Activated CD4-positive, alpha-beta T cell treated with anti-CD3 and anti-CD28 coated beads, Interleukin-2, amount 10 ng/mL, durations not matched to agents 24 days and 14 days (primary cell): ENCODE measurements around the gene GUCA1A. TPM values are rescaled to one million over a fixed set of nuclear protein-coding genes. Genes with fewer than 3 reads are reported as not detected.
"Not testable (repeated sequence)": the region's sequence is repeated elsewhere in the genome, so short reads cannot be mapped to it uniquely, and the experiment has no call there.

Source experiments
- DNase-seq: peaks from one replicate; pipeline ENCODE4 v3.0.0; 2022
- H3K27ac Mint-ChIP-seq: one replicate; pipeline ENCODE4 v1.8.0; 2022; ENCODE audit warnings: mild to moderate bottlenecking, mixed read lengths
- H3K27me3 Mint-ChIP-seq: one replicate; pipeline ENCODE4 v1.8.0; 2022; ENCODE audit warnings: mixed read lengths
- H3K36me3 Mint-ChIP-seq: one replicate; pipeline ENCODE4 v1.8.0; 2022; ENCODE audit warnings: low read depth, mild to moderate bottlenecking, mixed read lengths
- H3K4me1 Mint-ChIP-seq: one replicate; pipeline ENCODE4 v1.8.0; 2021; ENCODE audit warnings: mixed read lengths
- H3K4me3 Mint-ChIP-seq: one replicate; pipeline ENCODE4 v1.8.0; 2022; ENCODE audit warnings: mild to moderate bottlenecking, moderate library complexity, mixed read lengths
- H3K9me3 Mint-ChIP-seq: one replicate; pipeline ENCODE4 v1.8.0; 2021; ENCODE audit warnings: mixed read lengths
- intact Hi-C: fragments of 100-400 bp; cut with micrococcal nuclease; formaldehyde crosslinking; loops from one replicate; pipeline ENCODE4 v1.15.1; 2023
- total RNA-seq: library from RNA; stranded (reverse); gene quantifications from 2 replicates; pipeline ENCODE4 v1.2.3, GENCODE V29; 2022

GUCA1A gene
- total RNA-seq, 1 donor from 2014 or later = not detected

- no peaks in the 10 kb centered on the region for H3K36me3 Mint-ChIP-seq
- DNase-seq = no peak
- H3K4me3 Mint-ChIP-seq = no peak overlapping the region
- no peak overlapping the region for H3K27ac Mint-ChIP-seq
- H3K9me3 Mint-ChIP-seq = no peaks in the 10 kb centered on the region
- no peaks in the 10 kb centered on the region for H3K4me1 Mint-ChIP-seq
- H3K27me3 Mint-ChIP-seq = peaks cover 4% of the 10 kb centered on the region
- intact Hi-C loops = no loop called here
Observed at GRCh38 chr6:42154461-42155209, 18.5 kb upstream of the GUCA1A start.

- no peaks in the 10 kb centered on the region for H3K36me3 Mint-ChIP-seq
- intact Hi-C loops = no loop called here
- no peaks in the 10 kb centered on the region for H3K4me1 Mint-ChIP-seq
Observed at GRCh38 chr6:42155293-42155692, 17.9 kb upstream of the GUCA1A start.

GRCh38 chr6:42156638-42157037, 16.5 kb upstream of the GUCA1A start:
- Mint-ChIP-seq H3K4me3 (no peak overlapping the region), H3K4me1 (no peaks in the 10 kb centered on the region), H3K9me3 (no peaks in the 10 kb centered on the region), H3K27me3 (peaks cover 11% of the 10 kb centered on the region), H3K27ac (no peak overlapping the region), H3K36me3 (no peaks in the 10 kb centered on the region)
- intact Hi-C loops = no loop called here
- DNase-seq = no peak

More at GRCh38 chr6:42155293-42155692, 17.9 kb upstream of the GUCA1A start:
- H3K27me3 Mint-ChIP-seq = peaks cover 4% of the 10 kb centered on the region
- no peak for DNase-seq
- no peak overlapping the region for H3K27ac Mint-ChIP-seq
- no peak overlapping the region for H3K4me3 Mint-ChIP-seq
- H3K9me3 Mint-ChIP-seq = no peaks in the 10 kb centered on the region

GRCh38 chr6:42158011-42158410, 15.2 kb upstream of the GUCA1A start:
- H3K27me3 Mint-ChIP-seq = peaks cover 11% of the 10 kb centered on the region
- no peak for DNase-seq
- H3K4me3 Mint-ChIP-seq = no peak overlapping the region
- H3K27ac Mint-ChIP-seq = no peak overlapping the region
- H3K36me3 Mint-ChIP-seq = no peaks in the 10 kb centered on the region
- no peaks in the 10 kb centered on the region for H3K9me3 Mint-ChIP-seq
- no peaks in the 10 kb centered on the region for H3K4me1 Mint-ChIP-seq
- intact Hi-C loops = no loop called here

GRCh38 chr6:42158631-42159030, 14.5 kb upstream of the GUCA1A start:
- H3K4me1 Mint-ChIP-seq = no peaks in the 10 kb centered on the region
- H3K36me3 Mint-ChIP-seq = no peaks in the 10 kb centered on the region
- no peak for DNase-seq
- intact Hi-C loops = no loop called here
- no peak overlapping the region for H3K4me3 Mint-ChIP-seq
- H3K27me3 Mint-ChIP-seq = peaks cover 9% of the 10 kb centered on the region
- no peak overlapping the region for H3K27ac Mint-ChIP-seq
- no peaks in the 10 kb centered on the region for H3K9me3 Mint-ChIP-seq

GRCh38 chr6:42159431-42160024, 13.6 kb upstream of the GUCA1A start:
- Mint-ChIP-seq H3K4me3 (no peak overlapping the region), H3K4me1 (no peaks in the 10 kb centered on the region), H3K9me3 (no peaks in the 10 kb centered on the region), H3K27me3 (peaks cover 9% of the 10 kb centered on the region), H3K27ac (no peak overlapping the region), H3K36me3 (no peaks in the 10 kb centered on the region)
- intact Hi-C loops = no loop called here
- no peak for DNase-seq

- Mint-ChIP-seq H3K9me3 (no peaks in the 10 kb centered on the region), H3K4me1 (peaks cover 7% of the 10 kb centered on the region), H3K36me3 (no peaks in the 10 kb centered on the region), H3K27ac (no peak overlapping the region), H3K27me3 (peaks cover 14% of the 10 kb centered on the region), H3K4me3 (no peak overlapping the region)
- DNase-seq = no peak
- intact Hi-C loops = no loop called here
Observed at GRCh38 chr6:42162384-42162783, 10.8 kb upstream of the GUCA1A start.

GRCh38 chr6:42162812-42163211, 10.4 kb upstream of the GUCA1A start:
- Mint-ChIP-seq H3K36me3 (no peaks in the 10 kb centered on the region), H3K27ac (no peak overlapping the region), H3K4me1 (peaks cover 7% of the 10 kb centered on the region), H3K4me3 (no peak overlapping the region), H3K9me3 (no peaks in the 10 kb centered on the region), H3K27me3 (peaks cover 14% of the 10 kb centered on the region)
- DNase-seq = no peak
- intact Hi-C loops = no loop called here

- Mint-ChIP-seq H3K4me1 (peaks cover 7% of the 10 kb centered on the region), H3K27me3 (peaks cover 14% of the 10 kb centered on the region), H3K36me3 (no peaks in the 10 kb centered on the region), H3K27ac (no peak overlapping the region), H3K4me3 (no peak overlapping the region), H3K9me3 (no peaks in the 10 kb centered on the region)
- intact Hi-C loops = no loop called here
- DNase-seq = no peak
Observed at GRCh38 chr6:42163981-42164380, 9.2 kb upstream of the GUCA1A start.

- no peak for DNase-seq
- Mint-ChIP-seq H3K27ac (no peak overlapping the region), H3K4me1 (peaks cover 7% of the 10 kb centered on the region), H3K9me3 (no peaks in the 10 kb centered on the region), H3K36me3 (no peaks in the 10 kb centered on the region), H3K27me3 (peaks cover 14% of the 10 kb centered on the region), H3K4me3 (no peak overlapping the region)
- intact Hi-C loops = loop anchor here (5.0 kb wide), 1 partner anchor 318 kb away; no protein-coding TSS in a partner anchor
Observed at GRCh38 chr6:42165016-42165415, 8.1 kb upstream of the GUCA1A start.

- peaks cover 7% of the 10 kb centered on the region for H3K4me1 Mint-ChIP-seq
- H3K36me3 Mint-ChIP-seq = no peaks in the 10 kb centered on the region
- no peak overlapping the region for H3K4me3 Mint-ChIP-seq
- no peaks in the 10 kb centered on the region for H3K9me3 Mint-ChIP-seq
- no peak overlapping the region for H3K27ac Mint-ChIP-seq
- intact Hi-C loops = loop anchor here (1.0 to 5.0 kb wide), 5 partner anchors 48 to 386 kb away; partner anchors contain the start of gene PRICKLE4
- peaks cover 7% of the 10 kb centered on the region for H3K27me3 Mint-ChIP-seq
- peak; percentile 95 for DNase-seq
Observed at GRCh38 chr6:42166444-42167141, 6.6 kb upstream of the GUCA1A start.

- DNase-seq = no peak
- Mint-ChIP-seq H3K4me1 (peaks cover 7% of the 10 kb centered on the region), H3K27ac (no peak overlapping the region), H3K27me3 (peaks cover 5% of the 10 kb centered on the region), H3K36me3 (no peaks in the 10 kb centered on the region), H3K4me3 (no peak overlapping the region), H3K9me3 (no peaks in the 10 kb centered on the region)
- intact Hi-C loops = loop anchor here (5.0 kb wide), 1 partner anchor 321 kb away; no protein-coding TSS in a partner anchor
Observed at GRCh38 chr6:42168650-42169049, 4.5 kb upstream of the GUCA1A start.

GRCh38 chr6:42169780-42170179, 3.4 kb upstream of the GUCA1A start:
- H3K4me1 Mint-ChIP-seq, H3K4me3 Mint-ChIP-seq, DNase-seq, H3K36me3 Mint-ChIP-seq, H3K9me3 Mint-ChIP-seq, H3K27me3 Mint-ChIP-seq, H3K27ac Mint-ChIP-seq: not testable (repeated sequence)
- intact Hi-C loops = loop anchor here (5.0 kb wide), 1 partner anchor 322 kb away; no protein-coding TSS in a partner anchor
